Breast epithelium (tissue), 3 donors: ENCODE data around the gene JAKMIP2.

Experiments
- POLR2A ChIP-seq: fragments of 450-650 bp; IDR thresholded peaks from one replicate; pipeline ENCODE4 v1.6.1; 2016; ENCODE audit warnings: antibody characterized with exemption, mild to moderate bottlenecking, moderate library complexity
- POLR2AphosphoS5 ChIP-seq, 3 donors: sonication (generic); formaldehyde crosslinking; IDR thresholded peaks; one replicate each; pipeline ENCODE4 v1.6.1; 2017; ENCODE audit warnings: antibody characterized with exemption in 3 of 3
- TF ChIP-seq, protein P1 (sequence below), 3 donors: fragments of 450-650 bp; IDR thresholded peaks; one replicate each; pipeline ENCODE4 v1.5.1; 2016 to 2017; ENCODE audit warnings: antibody characterized with exemption in 3 of 3, mild to moderate bottlenecking in 3 of 3, moderate library complexity in 3 of 3

DNA sequence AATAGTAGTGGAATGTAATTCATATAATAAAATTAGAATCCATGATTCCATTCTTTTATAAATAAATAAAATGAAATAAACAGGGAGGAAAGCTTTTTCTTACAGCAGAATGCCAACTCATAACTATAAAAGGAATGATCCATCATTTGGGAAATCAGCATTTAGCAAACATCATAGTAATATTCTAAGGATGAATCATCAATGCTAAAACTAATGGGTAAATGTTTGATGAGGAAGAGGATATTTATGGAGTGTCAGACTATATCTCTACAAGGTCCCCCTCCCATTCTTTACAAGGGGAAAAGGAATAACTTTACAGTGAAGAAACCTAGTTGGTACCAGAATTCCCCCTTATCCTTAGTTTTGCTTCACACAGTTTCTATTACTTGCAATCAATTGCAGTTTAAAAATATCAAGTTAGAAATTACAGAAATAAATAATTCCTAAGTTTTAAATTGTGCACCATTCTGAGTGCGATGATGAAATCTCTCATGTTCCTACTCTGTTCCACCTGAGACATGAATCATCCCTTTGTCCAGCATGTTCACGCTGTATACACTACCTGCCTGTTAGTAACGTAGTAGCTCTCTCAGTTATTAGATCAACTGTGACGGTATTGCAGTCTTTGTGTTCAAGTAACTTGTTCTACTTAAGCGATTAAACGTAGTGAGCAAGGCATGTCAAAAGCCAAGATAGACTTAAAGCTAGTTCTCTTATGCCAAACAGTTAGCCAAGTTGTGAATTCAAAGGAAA is 14.2 kb upstream of the JAKMIP2 start:
- TF ChIP-seq POLR2AphosphoS5 (IDR thresholded peaks at IDR 0.05) (no peak), POLR2A (no peak)
- TF ChIP-seq, protein P1, sequence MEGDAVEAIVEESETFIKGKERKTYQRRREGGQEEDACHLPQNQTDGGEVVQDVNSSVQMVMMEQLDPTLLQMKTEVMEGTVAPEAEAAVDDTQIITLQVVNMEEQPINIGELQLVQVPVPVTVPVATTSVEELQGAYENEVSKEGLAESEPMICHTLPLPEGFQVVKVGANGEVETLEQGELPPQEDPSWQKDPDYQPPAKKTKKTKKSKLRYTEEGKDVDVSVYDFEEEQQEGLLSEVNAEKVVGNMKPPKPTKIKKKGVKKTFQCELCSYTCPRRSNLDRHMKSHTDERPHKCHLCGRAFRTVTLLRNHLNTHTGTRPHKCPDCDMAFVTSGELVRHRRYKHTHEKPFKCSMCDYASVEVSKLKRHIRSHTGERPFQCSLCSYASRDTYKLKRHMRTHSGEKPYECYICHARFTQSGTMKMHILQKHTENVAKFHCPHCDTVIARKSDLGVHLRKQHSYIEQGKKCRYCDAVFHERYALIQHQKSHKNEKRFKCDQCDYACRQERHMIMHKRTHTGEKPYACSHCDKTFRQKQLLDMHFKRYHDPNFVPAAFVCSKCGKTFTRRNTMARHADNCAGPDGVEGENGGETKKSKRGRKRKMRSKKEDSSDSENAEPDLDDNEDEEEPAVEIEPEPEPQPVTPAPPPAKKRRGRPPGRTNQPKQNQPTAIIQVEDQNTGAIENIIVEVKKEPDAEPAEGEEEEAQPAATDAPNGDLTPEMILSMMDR (IDR thresholded peaks at IDR 0.05) = no peak
